Measurements from ENCODE around the gene GBP5.
A peak's percentile ranks its signal among the peaks of the same experiment; 100 is the strongest.
"Not testable (repeated sequence)": the region's sequence is repeated elsewhere in the genome, so short reads cannot be mapped to it uniquely, and the experiment has no call there.

Gene GBP5

GRCh38 chr1:89302697-89303332, 30.2 kb upstream of the GBP5 start:
- H3K79me2 ChIP-seq = no peaks in the 10 kb centered on the region
- H2AFZ ChIP-seq = no peak overlapping the region
- H3K9ac ChIP-seq = no peak overlapping the region
- H3K36me3 ChIP-seq (ENCODE audit: control insufficient read depth, insufficient read depth, low read length) = no peaks in the 10 kb centered on the region
- H3K27ac ChIP-seq = no peak overlapping the region
- H3K4me1 ChIP-seq = no peaks in the 10 kb centered on the region
- no peaks in the 10 kb centered on the region for H3K27me3 ChIP-seq (ENCODE audit: control insufficient read depth, insufficient read depth, low read length)
- no peak for TF ChIP-seq CTCF (IDR thresholded peaks at IDR 0.05)
- H3K9me3 ChIP-seq (ENCODE audit: control insufficient read depth, low read length) = no peaks in the 10 kb centered on the region
- H3K4me3 ChIP-seq (ENCODE audit: low read depth, low read length) = no peak overlapping the region
- no peak overlapping the region for H3K4me2 ChIP-seq (ENCODE audit: low read length)

GRCh38 chr1:89299739-89300463, 27.2 kb upstream of the GBP5 start:
- H3K4me2 ChIP-seq (ENCODE audit: low read length); H3K9ac ChIP-seq; H3K36me3 ChIP-seq (ENCODE audit: control insufficient read depth, insufficient read depth, low read length); H3K27me3 ChIP-seq (ENCODE audit: control insufficient read depth, insufficient read depth, low read length); H3K9me3 ChIP-seq (ENCODE audit: control insufficient read depth, low read length); H3K4me1 ChIP-seq; H3K79me2 ChIP-seq; H2AFZ ChIP-seq; H3K27ac ChIP-seq; H3K4me3 ChIP-seq (ENCODE audit: low read depth, low read length): not testable (repeated sequence)

- H3K4me2 ChIP-seq (ENCODE audit: low read length) = no peak overlapping the region
- no peaks in the 10 kb centered on the region for H3K9me3 ChIP-seq (ENCODE audit: control insufficient read depth, low read length)
- no peaks in the 10 kb centered on the region for H3K27me3 ChIP-seq (ENCODE audit: control insufficient read depth, insufficient read depth, low read length)
- no peak overlapping the region for H3K27ac ChIP-seq
- H3K36me3 ChIP-seq (ENCODE audit: control insufficient read depth, insufficient read depth, low read length) = no peaks in the 10 kb centered on the region
- H3K4me3 ChIP-seq (ENCODE audit: low read depth, low read length) = no peak overlapping the region
- no peak overlapping the region for H2AFZ ChIP-seq
- TF ChIP-seq CTCF (IDR thresholded peaks at IDR 0.05) = no peak
- no peak overlapping the region for H3K9ac ChIP-seq
- peaks cover 5% of the 10 kb centered on the region for H3K4me1 ChIP-seq
- no peaks in the 10 kb centered on the region for H3K79me2 ChIP-seq
Measured at GRCh38 chr1:89298461-89298860, 25.8 kb upstream of the GBP5 start.

- Histone ChIP-seq H3K4me1 (peaks cover 5% of the 10 kb centered on the region), H3K4me3 (ENCODE audit: low read depth, low read length) (no peak overlapping the region), H3K79me2 (no peaks in the 10 kb centered on the region), H3K36me3 (ENCODE audit: control insufficient read depth, insufficient read depth, low read length) (no peaks in the 10 kb centered on the region), H3K9me3 (ENCODE audit: control insufficient read depth, low read length) (no peaks in the 10 kb centered on the region), H3K9ac (no peak overlapping the region), H3K27me3 (ENCODE audit: control insufficient read depth, insufficient read depth, low read length) (no peaks in the 10 kb centered on the region), H3K27ac (no peak overlapping the region), H3K4me2 (ENCODE audit: low read length) (no peak overlapping the region), H2AFZ (peak overlapping the region; percentile 22)
- TF ChIP-seq CTCF (IDR thresholded peaks at IDR 0.05) = no peak
Measured at GRCh38 chr1:89295187-89295586, 22.5 kb upstream of the GBP5 start.

- TF ChIP-seq CTCF (IDR thresholded peaks at IDR 0.05) = no peak
- Histone ChIP-seq H3K27me3 (ENCODE audit: control insufficient read depth, insufficient read depth, low read length) (no peaks in the 10 kb centered on the region), H3K27ac (no peak overlapping the region), H2AFZ (no peak overlapping the region), H3K4me2 (ENCODE audit: low read length) (no peak overlapping the region), H3K4me3 (ENCODE audit: low read depth, low read length) (no peak overlapping the region), H3K9ac (no peak overlapping the region), H3K36me3 (ENCODE audit: control insufficient read depth, insufficient read depth, low read length) (no peaks in the 10 kb centered on the region), H3K79me2 (no peaks in the 10 kb centered on the region), H3K9me3 (ENCODE audit: control insufficient read depth, low read length) (no peaks in the 10 kb centered on the region), H3K4me1 (peaks cover 5% of the 10 kb centered on the region)
Measured at GRCh38 chr1:89291276-89291675, 18.6 kb upstream of the GBP5 start.
